Measurements from ENCODE around the gene NDUFA11. TPM values are rescaled to one million over a fixed set of nuclear protein-coding genes. Genes with fewer than 3 reads are reported as not detected.

The NDUFA11 gene
- total RNA-seq, 2 experiments from 2014 or later, result 214 to 217 TPM

GRCh38 chr19:5927441-5927821 is 23.8 kb upstream of the NDUFA11 start:
- ATAC-seq (no peak), DNase-seq (no peak)
- Mint-ChIP-seq H3K9me3 (ENCODE audit: low read depth) (no peaks in the 10 kb centered on the region), H3K4me1 (no peaks in the 10 kb centered on the region), H3K4me3 (no peak overlapping the region), H3K27me3 (no peaks in the 10 kb centered on the region), H3K36me3 (peaks cover 36% of the 10 kb centered on the region), H3K27ac (no peak overlapping the region)
- CTCF ChIA-PET, result no interaction called here

DNA sequence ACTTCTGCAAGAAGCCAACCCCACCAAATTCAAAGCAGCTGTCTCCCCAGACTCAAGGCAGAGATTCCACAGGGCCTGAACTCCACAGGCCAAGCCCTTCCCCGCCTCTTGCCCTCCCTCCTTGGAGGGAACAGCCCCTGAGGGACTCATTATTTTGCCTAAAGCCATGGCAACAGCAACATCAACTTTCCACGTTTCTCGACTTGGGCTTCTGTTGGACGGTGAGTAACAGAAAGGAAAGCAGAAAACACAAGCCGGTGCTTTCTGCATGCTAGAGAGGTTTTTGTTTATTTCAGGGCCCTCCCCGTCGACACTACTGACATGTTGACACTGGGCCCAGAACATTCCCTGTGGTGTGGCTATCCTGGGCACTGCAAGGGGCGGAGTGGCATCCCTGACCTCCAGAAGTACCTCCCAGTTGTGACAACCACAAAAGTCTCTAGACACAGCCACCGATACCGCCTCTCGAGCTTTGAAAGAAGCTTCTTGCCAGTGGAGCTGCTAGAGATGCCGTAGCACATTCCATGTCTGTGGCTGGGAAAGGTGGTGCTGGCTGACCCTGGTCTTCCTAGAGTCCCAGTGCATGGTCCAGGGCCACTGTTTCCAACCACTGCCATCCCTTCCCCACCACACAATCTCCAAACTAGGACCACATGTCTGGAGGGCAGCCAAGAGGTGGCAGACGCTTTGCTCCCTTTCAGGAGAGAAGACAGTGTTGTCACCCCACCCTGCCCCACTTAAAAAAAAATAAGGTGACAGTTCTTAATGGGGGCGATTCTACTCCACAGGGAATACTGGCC is 23.3 kb upstream of the NDUFA11 start:
- H3K27me3 Mint-ChIP-seq, result no peaks in the 10 kb centered on the region
- peaks cover 36% of the 10 kb centered on the region for H3K36me3 Mint-ChIP-seq
- DNase-seq (no peak), ATAC-seq (no peak)
- CTCF ChIA-PET, result no interaction called here
- no peaks in the 10 kb centered on the region for H3K9me3 Mint-ChIP-seq (ENCODE audit: low read depth)
- no peaks in the 10 kb centered on the region for H3K4me1 Mint-ChIP-seq
- no peak overlapping the region for H3K4me3 Mint-ChIP-seq
- no peak overlapping the region for H3K27ac Mint-ChIP-seq

DNA sequence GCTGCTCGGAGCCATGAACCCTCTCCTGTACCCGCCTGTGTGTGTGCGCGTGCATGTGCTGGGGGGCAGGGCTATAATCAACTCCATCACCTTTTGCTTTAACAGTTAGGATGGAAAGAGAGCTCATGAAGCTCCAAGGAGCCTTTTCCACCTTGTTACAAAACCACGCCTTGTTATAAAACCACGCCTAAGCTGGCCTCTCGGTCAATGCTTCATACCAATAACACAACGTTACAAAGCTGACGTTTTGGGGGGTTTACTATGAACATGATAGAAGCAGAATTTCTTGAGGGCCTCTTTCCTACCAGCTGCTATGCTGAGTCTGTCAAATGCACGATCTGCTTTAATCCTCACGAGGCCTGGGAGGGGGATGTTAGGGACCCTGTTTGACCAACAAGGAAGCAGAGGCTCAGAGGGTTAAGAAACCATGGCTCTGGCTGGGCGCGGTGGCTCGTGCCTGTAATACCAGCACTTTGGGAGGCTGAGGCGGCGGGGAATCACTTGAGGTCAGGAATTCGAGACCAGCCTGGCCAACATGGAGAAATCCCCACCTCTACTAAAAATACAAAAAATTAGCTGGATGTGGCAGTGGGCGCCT is 22.3 kb upstream of the NDUFA11 start:
- CTCF ChIA-PET, result no interaction called here
- H3K4me3 Mint-ChIP-seq, result no peak overlapping the region
- no peak for ATAC-seq
- no peaks in the 10 kb centered on the region for H3K9me3 Mint-ChIP-seq (ENCODE audit: low read depth)
- no peak overlapping the region for H3K27ac Mint-ChIP-seq
- no peaks in the 10 kb centered on the region for H3K27me3 Mint-ChIP-seq
- no peak for DNase-seq
- H3K4me1 Mint-ChIP-seq, result no peaks in the 10 kb centered on the region
- H3K36me3 Mint-ChIP-seq, result peaks cover 36% of the 10 kb centered on the region

DNA sequence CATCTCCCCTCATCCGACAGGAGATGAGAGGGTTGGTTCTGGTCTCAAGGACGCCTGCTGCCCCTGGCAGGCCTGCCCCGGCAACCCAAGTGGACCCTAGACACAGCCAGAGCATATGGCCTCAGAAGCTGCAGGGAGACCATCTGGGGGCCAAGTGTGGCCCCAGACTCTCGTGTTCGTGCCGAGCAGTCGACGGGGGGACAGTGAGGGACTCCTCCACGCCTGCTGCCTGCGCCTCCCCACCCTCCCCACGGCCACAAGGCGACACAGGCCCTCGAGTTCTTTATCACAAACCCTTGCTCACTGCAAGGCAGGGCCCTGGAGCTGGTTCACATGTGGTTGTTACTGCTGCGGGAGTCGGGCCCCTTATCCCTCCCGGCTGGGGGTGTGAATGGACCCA is 19.8 kb upstream of the NDUFA11 start:
- ATAC-seq, result no peak
- no peak for DNase-seq
- H3K9me3 Mint-ChIP-seq (ENCODE audit: low read depth), result no peaks in the 10 kb centered on the region
- no peaks in the 10 kb centered on the region for H3K4me1 Mint-ChIP-seq
- H3K27me3 Mint-ChIP-seq, result no peaks in the 10 kb centered on the region
- peaks cover 25% of the 10 kb centered on the region for H3K36me3 Mint-ChIP-seq
- CTCF ChIA-PET, result no interaction called here
- no peak overlapping the region for H3K27ac Mint-ChIP-seq
- no peak overlapping the region for H3K4me3 Mint-ChIP-seq

DNA sequence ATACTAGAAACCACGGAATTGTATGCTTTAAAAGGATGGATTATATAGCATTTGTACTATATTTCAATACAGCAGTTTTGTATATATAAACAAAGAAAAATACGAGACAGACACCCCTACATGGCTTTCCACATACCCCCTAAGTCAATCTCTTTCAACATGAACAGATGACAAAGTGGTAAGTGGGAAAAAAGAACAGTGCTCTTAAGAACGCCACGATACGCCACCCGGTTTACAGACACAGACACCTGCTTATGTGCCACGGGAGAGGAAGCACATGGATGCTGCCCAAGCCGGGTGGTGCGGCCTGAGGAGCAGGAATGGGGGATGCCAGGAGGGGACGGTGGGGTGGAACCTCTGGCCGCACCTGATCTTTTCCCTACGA is 18.6 kb upstream of the NDUFA11 start:
- peaks cover 18% of the 10 kb centered on the region for H3K36me3 Mint-ChIP-seq
- no peaks in the 10 kb centered on the region for H3K27me3 Mint-ChIP-seq
- H3K27ac Mint-ChIP-seq, result no peak overlapping the region
- H3K4me3 Mint-ChIP-seq, result no peak overlapping the region
- CTCF ChIA-PET, result no interaction called here
- ATAC-seq (no peak), DNase-seq (no peak)
- H3K9me3 Mint-ChIP-seq (ENCODE audit: low read depth), result no peaks in the 10 kb centered on the region
- no peaks in the 10 kb centered on the region for H3K4me1 Mint-ChIP-seq

DNA sequence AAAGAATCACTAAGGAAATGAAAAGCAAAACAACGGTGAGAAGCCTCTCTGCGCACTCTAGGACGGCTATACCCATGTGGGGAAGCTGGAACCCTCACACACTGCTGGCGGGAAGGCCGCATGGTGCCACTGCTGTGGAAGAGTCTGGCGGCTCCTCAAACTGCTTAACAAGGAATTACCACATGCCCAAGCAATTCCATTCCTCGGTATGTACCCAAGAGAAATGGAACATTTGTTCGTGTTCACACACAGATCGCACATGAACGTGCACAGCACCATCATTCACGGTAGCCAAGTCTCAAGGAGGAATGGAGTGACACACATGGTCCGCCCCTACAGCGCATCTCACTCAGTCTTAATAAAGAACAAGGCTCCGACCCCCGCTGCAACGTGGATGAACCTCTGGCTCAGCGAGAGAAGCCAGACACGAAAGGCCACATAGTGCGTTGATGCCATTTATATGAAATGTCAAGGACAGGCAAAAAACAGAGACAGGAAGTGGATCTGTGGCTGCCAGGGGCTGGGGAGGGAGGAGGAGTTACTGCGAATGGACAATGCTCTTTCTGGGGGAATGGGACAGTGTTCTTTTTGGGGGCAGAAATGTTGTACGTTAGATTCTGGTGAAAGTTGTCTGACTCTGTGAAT is 18.0 kb upstream of the NDUFA11 start:
- CTCF ChIA-PET, result no interaction called here
- H3K27me3 Mint-ChIP-seq, result no peaks in the 10 kb centered on the region
- peaks cover 18% of the 10 kb centered on the region for H3K36me3 Mint-ChIP-seq
- no peak for DNase-seq
- no peaks in the 10 kb centered on the region for H3K9me3 Mint-ChIP-seq (ENCODE audit: low read depth)
- H3K4me1 Mint-ChIP-seq, result no peaks in the 10 kb centered on the region
- H3K4me3 Mint-ChIP-seq, result no peak overlapping the region
- no peak overlapping the region for H3K27ac Mint-ChIP-seq
- ATAC-seq, result no peak

- no peaks in the 10 kb centered on the region for H3K27me3 Mint-ChIP-seq
- no peak for DNase-seq
- H3K27ac Mint-ChIP-seq, result no peak overlapping the region
- no peak for ATAC-seq
- CTCF ChIA-PET, result no interaction called here
- no peak overlapping the region for H3K4me3 Mint-ChIP-seq
- no peaks in the 10 kb centered on the region for H3K4me1 Mint-ChIP-seq
- peaks cover 10% of the 10 kb centered on the region for H3K36me3 Mint-ChIP-seq
- H3K9me3 Mint-ChIP-seq (ENCODE audit: low read depth), result no peaks in the 10 kb centered on the region
Observed at GRCh38 chr19:5918463-5919079, 15.0 kb upstream of the NDUFA11 start.

DNA sequence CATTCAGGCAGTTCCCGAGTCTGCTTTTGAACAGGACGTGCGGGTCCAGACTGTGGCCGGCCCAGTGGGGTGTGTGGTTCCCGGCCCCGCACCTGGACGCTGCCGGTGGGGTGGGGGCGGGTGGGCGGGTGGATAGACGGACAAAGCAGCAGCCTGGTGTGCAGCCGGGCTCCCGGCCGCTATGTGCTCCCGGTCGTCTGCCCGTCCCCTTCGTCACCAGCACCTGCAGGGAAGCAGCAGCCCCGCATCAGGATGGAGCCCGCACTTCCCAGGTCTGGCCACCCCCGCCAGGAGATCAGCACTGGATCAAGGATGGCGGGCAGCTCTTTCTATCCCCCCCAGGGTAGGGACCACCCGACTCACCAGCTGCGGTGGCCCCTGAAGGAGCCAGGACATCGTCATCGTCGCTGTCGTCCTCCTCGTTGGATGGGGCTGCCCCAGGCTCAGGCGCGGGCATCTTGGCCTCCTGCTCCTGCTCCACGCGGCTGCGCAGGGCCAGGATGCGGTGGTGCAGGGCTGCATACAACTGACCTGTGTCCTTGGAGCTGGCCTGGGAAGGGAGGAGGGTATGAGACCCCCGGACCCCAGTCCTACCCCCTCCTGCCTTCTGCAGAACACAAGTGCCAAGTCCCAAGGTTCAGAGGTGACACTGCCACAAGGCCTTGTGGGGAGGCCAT is 14.0 kb upstream of the NDUFA11 start:
- Mint-ChIP-seq H3K27ac (no peak overlapping the region), H3K4me1 (no peaks in the 10 kb centered on the region), H3K9me3 (ENCODE audit: low read depth) (no peaks in the 10 kb centered on the region), H3K27me3 (no peaks in the 10 kb centered on the region), H3K4me3 (no peak overlapping the region), H3K36me3 (peaks cover 5% of the 10 kb centered on the region)
- ATAC-seq (no peak), DNase-seq (no peak)
- CTCF ChIA-PET, result no interaction called here

DNA sequence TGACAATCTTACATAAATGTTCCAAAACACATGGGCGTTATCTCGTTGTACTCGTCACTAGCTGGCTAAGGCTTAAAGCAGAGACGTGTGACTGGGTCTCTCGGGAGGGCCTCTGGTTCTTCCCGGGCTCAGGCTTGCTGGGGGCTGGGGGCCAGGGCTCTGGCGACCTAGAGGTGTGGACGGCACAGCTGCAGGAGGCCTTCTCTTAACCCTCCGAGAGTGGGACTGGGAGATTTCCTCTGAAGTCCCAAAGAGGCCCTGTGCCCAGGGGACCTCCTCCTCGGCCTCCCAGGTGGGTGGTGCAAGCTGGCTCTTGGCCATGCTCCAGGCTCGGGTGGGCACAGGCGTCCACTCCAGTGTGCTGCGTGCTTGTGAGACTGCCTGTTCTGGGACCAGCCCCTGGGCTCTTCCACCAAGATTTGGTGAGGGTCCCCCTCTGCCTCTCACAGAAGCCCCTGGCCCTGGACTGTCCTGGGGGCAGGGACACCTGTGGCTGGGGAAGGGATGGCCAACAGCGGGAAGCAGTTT is 12.7 kb upstream of the NDUFA11 start:
- H3K27me3 Mint-ChIP-seq, result no peaks in the 10 kb centered on the region
- ATAC-seq (no peak), DNase-seq (no peak)
- no peaks in the 10 kb centered on the region for H3K9me3 Mint-ChIP-seq (ENCODE audit: low read depth)
- no peak overlapping the region for H3K4me3 Mint-ChIP-seq
- H3K36me3 Mint-ChIP-seq, result peaks cover 2% of the 10 kb centered on the region
- H3K4me1 Mint-ChIP-seq, result no peaks in the 10 kb centered on the region
- CTCF ChIA-PET, result no interaction called here
- H3K27ac Mint-ChIP-seq, result peak overlapping the region; percentile 36

GRCh38 chr19:5915782-5916165 is 12.2 kb upstream of the NDUFA11 start:
- Mint-ChIP-seq H3K27ac (no peak overlapping the region), H3K36me3 (peaks cover 2% of the 10 kb centered on the region), H3K4me1 (no peaks in the 10 kb centered on the region), H3K27me3 (no peaks in the 10 kb centered on the region), H3K4me3 (no peak overlapping the region), H3K9me3 (ENCODE audit: low read depth) (no peaks in the 10 kb centered on the region)
- ATAC-seq, result no peak
- DNase-seq, result no peak
- CTCF ChIA-PET, result no interaction called here

DNA sequence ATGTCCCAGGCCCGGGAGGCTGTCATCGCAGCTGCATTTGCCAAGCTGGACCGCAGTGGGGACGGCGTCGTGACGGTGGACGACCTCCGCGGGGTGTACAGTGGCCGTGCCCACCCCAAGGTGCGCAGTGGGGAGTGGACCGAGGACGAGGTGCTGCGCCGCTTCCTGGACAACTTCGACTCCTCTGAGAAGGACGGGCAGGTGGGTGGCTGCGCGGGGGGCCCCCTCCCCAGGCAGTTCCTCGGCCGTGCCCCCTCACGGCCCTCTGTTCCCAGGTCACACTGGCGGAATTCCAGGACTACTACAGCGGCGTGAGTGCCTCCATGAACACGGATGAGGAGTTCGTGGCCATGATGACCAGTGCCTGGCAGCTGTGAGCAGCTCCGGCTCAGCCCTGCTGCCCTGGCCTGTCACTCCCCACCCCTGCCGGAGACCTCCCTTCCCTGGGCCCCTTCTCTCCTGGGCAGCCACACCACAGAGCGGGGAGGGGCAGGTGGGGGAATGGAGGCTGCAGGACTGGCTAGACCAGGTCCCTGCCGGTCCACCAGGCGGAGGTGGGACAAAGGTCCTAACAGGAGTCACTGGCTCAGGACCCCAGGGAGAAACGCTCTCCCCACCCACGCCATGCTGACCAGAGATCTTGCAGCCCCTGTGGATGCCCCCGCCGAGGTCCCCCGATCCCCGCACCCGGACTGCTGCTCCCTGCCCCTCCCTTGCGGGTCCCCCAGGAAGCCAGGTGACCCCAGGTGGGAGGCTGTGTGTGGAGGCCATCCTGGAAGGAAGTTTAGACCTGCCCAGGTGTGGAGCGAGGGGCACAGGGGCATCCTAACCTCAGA is 11.6 kb upstream of the NDUFA11 start:
- CTCF ChIA-PET, result no interaction called here
- DNase-seq (no peak), ATAC-seq (no peak)
- Mint-ChIP-seq H3K4me3 (no peak overlapping the region), H3K27ac (no peak overlapping the region), H3K36me3 (peaks cover 2% of the 10 kb centered on the region), H3K9me3 (ENCODE audit: low read depth) (no peaks in the 10 kb centered on the region), H3K27me3 (no peaks in the 10 kb centered on the region), H3K4me1 (no peaks in the 10 kb centered on the region)

- Mint-ChIP-seq H3K36me3 (peaks cover 3% of the 10 kb centered on the region), H3K27me3 (no peaks in the 10 kb centered on the region), H3K9me3 (ENCODE audit: low read depth) (no peaks in the 10 kb centered on the region), H3K27ac (no peak overlapping the region), H3K4me1 (no peaks in the 10 kb centered on the region), H3K4me3 (no peak overlapping the region)
- no peak for DNase-seq
- CTCF ChIA-PET, result no interaction called here
- ATAC-seq, result no peak
Observed at GRCh38 chr19:5914358-5914774, 10.8 kb upstream of the NDUFA11 start.
